GM23338 (cell line): Measurements from ENCODE around the gene PDE7B. TPM values are rescaled to one million over a fixed set of nuclear protein-coding genes. Genes with fewer than 3 reads are reported as not detected.

Experiments used
- ATAC-seq: fragments of 200-7000 bp; cut with Tn5 transposase; 3 replicates; pipeline ENCODE4 v1.9.1; 2020
- DNase-seq: peaks from one replicate; pipeline ENCODE4 v3.0.0-alpha.2; 2015; ENCODE audit warnings: low spot score
- H2AFZ ChIP-seq: fragments of 200-600 bp; sonication (generic); 2 replicates; pipeline ENCODE4 v1.8.0; 2016; ENCODE audit warnings: antibody characterized with exemption, mild to moderate bottlenecking, moderate library complexity
- H3F3A ChIP-seq: fragments of 200-600 bp; sonication (generic); replicated peaks from 2 replicates; pipeline ENCODE4 v1.8.0; 2017; ENCODE audit warnings: antibody characterized with exemption, mixed run types, low read depth
- H3K27ac ChIP-seq: fragments of 200-600 bp; sonication (generic); 2 replicates; pipeline ENCODE4 v1.6.1; 2016; ENCODE audit warnings: low read depth
- H3K27me3 ChIP-seq: fragments of 200-600 bp; sonication (generic); 2 replicates; pipeline ENCODE4 v1.8.0; 2016; ENCODE audit warnings: mild to moderate bottlenecking, mixed run types, moderate library complexity; ENCODE audit not compliant: insufficient read depth
- H3K36me3 ChIP-seq: fragments of 200-600 bp; sonication (generic); 2 replicates; pipeline ENCODE4 v1.8.0; 2016; ENCODE audit warnings: mild to moderate bottlenecking; ENCODE audit not compliant: insufficient read depth
- H3K4me1 ChIP-seq: fragments of 200-600 bp; sonication (generic); 2 replicates; pipeline ENCODE4 v1.8.0; 2016; ENCODE audit warnings: mild to moderate bottlenecking, moderate library complexity; ENCODE audit not compliant: insufficient read depth
- H3K4me2 ChIP-seq: fragments of 200-600 bp; sonication (generic); 2 replicates; pipeline ENCODE4 v1.7.1; 2017; ENCODE audit warnings: mixed run types
- H3K4me3 ChIP-seq: fragments of 200-600 bp; sonication (generic); 2 replicates; pipeline ENCODE4 v1.6.1; 2016; ENCODE audit warnings: mixed run types
- H3K79me2 ChIP-seq: fragments of 200-600 bp; sonication (generic); replicated peaks from 2 replicates; pipeline ENCODE4 v1.8.0; 2017; ENCODE audit warnings: mild to moderate bottlenecking; ENCODE audit not compliant: insufficient read depth
- H3K9me2 ChIP-seq: fragments of 200-600 bp; sonication (generic); 2 replicates; pipeline ENCODE4 v1.8.0; 2017; ENCODE audit not compliant: insufficient read depth
- H4K20me1 ChIP-seq: fragments of 200-600 bp; sonication (generic); replicated peaks from 2 replicates; pipeline ENCODE4 v1.8.0; 2017; ENCODE audit warnings: mild to moderate bottlenecking; ENCODE audit not compliant: insufficient read depth
- H3K27ac Mint-ChIP-seq: 2 replicates; pipeline ENCODE4 v1.8.0; 2020; ENCODE audit warnings: inconsistent platforms, mild to moderate bottlenecking, moderate library complexity, mixed read lengths
- H3K27me3 Mint-ChIP-seq: 3 replicates; pipeline ENCODE4 v1.8.0; 2022; ENCODE audit warnings: low read depth, mild to moderate bottlenecking, moderate library complexity, mixed read lengths, inconsistent platforms; ENCODE audit not compliant: insufficient read depth, poor library complexity
- H3K36me3 Mint-ChIP-seq: 3 replicates; pipeline ENCODE4 v1.8.0; 2021; ENCODE audit warnings: low read depth, mild to moderate bottlenecking, inconsistent platforms, moderate library complexity, mixed read lengths
- H3K4me1 Mint-ChIP-seq: 3 replicates; pipeline ENCODE4 v1.8.0; 2020; ENCODE audit warnings: mild to moderate bottlenecking, inconsistent platforms, mixed read lengths
- H3K4me3 Mint-ChIP-seq: 3 replicates; pipeline ENCODE4 v1.8.0; 2021; ENCODE audit warnings: moderate library complexity, mild to moderate bottlenecking, inconsistent platforms, mixed read lengths
- H3K9me3 Mint-ChIP-seq: 3 replicates; pipeline ENCODE4 v1.8.0; 2020; ENCODE audit warnings: moderate library complexity, mild to moderate bottlenecking, inconsistent platforms, mixed read lengths
- POLR2AphosphoS5 ChIP-seq: IDR thresholded peaks from 2 replicates; pipeline ENCODE4 v1.6.1; 2016; ENCODE audit warnings: antibody characterized with exemption, low read depth
- polyA plus RNA-seq: library from polyadenylated mRNA; unstranded; fragments of >200 nt; fragmentation: Nextera tagmentation; extraction: Ambion mirVana; gene quantifications from 2 replicates; pipeline ENCODE4 v1.2.1, GENCODE V29; 2016
- total RNA-seq: library from RNA; depleted of rRNA; stranded (reverse); fragments of >200 nt; shearing (Covaris generic); gene quantifications from 2 replicates; pipeline ENCODE4 v1.2.3, GENCODE V29; 2014
- TF ChIP-seq, protein P1 (sequence below), 2 experiments: fragments of 200-600 bp in 1 of 2; sonication (generic) in 1 of 2; conservative IDR thresholded peaks; 2 replicates each; pipeline versions ENCODE4 v1.5.1 to v1.6.1; 2016 to 2017; ENCODE audit warnings: antibody characterized with exemption in 2 of 2, low read depth in 2 of 2, mild to moderate bottlenecking in 2 of 2, moderate library complexity in 1 of 2
- TF ChIP-seq, protein P2 (sequence below): fragments of 250-450 bp; sonication (Bioruptor Pico); IDR thresholded peaks from 2 replicates; pipeline ENCODE4 v1.5.0; 2020; ENCODE audit warnings: mild to moderate bottlenecking, moderate library complexity
- TF ChIP-seq, protein P3 (sequence below): IDR thresholded peaks from one replicate; pipeline ENCODE4 v1.6.1; 2018; ENCODE audit warnings: antibody characterized with exemption; ENCODE audit not compliant: unreplicated experiment
- TF ChIP-seq, protein P4 (sequence below): IDR thresholded peaks from 2 replicates; pipeline ENCODE4 v1.6.1; 2016; ENCODE audit warnings: antibody characterized with exemption

PDE7B gene
- total and polyA plus RNA-seq, 2 experiments from 2014 or later, result 0.07 TPM; not detected in 1

DNA sequence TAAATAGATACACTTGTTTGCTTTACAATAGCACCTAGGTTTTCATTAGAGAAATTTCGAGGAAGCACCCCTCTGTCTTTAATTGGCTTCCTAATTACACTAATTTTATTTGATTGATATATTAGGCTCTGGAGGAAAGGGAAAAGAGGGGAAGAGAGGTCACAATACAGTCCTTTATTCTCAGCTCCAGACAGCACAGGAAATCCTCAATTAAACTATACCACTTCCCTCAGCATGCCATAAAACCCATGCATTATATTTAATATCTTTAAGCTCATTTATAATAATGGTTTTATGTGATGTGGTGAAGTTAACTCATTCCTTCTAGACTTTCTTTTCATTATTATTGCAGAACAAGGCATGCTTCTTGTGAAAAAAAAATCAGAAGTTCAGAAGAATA lies 17.7 kb upstream of the PDE7B start:
- Histone ChIP-seq H3K4me2 (no peak overlapping the region), H2AFZ (0 out of 2 replicates have a peak overlapping the region, but pooled peaks have one; percentile 84), H3K36me3 (no peaks in the 10 kb centered on the region), H3K4me3 (no peak overlapping the region), H3K27ac (no peak overlapping the region), H3K4me1 (no peaks in the 10 kb centered on the region), H3K79me2 (no peaks in the 10 kb centered on the region), H3K27me3 (no peaks in the 10 kb centered on the region), H4K20me1 (no peaks in the 10 kb centered on the region; the same call in 1 of the 2 replicates), H3F3A (no peaks in the 10 kb centered on the region), H3K9me2 (0 out of 2 replicates have a peak, but pooled peaks cover 3% of the 10 kb centered on the region)
- Mint-ChIP-seq H3K4me1 (peaks cover 10% of the 10 kb centered on the region; the same call in 2 of the 3 replicates), H3K36me3 (no peaks in the 10 kb centered on the region), H3K4me3 (no peak overlapping the region), H3K9me3 (no peaks in the 10 kb centered on the region; the same call in 2 of the 3 replicates), H3K27me3 (no peaks in the 10 kb centered on the region), H3K27ac (no peak overlapping the region)
- TF ChIP-seq, protein P1, sequence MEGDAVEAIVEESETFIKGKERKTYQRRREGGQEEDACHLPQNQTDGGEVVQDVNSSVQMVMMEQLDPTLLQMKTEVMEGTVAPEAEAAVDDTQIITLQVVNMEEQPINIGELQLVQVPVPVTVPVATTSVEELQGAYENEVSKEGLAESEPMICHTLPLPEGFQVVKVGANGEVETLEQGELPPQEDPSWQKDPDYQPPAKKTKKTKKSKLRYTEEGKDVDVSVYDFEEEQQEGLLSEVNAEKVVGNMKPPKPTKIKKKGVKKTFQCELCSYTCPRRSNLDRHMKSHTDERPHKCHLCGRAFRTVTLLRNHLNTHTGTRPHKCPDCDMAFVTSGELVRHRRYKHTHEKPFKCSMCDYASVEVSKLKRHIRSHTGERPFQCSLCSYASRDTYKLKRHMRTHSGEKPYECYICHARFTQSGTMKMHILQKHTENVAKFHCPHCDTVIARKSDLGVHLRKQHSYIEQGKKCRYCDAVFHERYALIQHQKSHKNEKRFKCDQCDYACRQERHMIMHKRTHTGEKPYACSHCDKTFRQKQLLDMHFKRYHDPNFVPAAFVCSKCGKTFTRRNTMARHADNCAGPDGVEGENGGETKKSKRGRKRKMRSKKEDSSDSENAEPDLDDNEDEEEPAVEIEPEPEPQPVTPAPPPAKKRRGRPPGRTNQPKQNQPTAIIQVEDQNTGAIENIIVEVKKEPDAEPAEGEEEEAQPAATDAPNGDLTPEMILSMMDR (conservative IDR thresholded peaks at IDR 0.05; ENCODE audit: low read depth in 2 of 2), result no peak
- no peak for ATAC-seq
- no peak for DNase-seq

DNA sequence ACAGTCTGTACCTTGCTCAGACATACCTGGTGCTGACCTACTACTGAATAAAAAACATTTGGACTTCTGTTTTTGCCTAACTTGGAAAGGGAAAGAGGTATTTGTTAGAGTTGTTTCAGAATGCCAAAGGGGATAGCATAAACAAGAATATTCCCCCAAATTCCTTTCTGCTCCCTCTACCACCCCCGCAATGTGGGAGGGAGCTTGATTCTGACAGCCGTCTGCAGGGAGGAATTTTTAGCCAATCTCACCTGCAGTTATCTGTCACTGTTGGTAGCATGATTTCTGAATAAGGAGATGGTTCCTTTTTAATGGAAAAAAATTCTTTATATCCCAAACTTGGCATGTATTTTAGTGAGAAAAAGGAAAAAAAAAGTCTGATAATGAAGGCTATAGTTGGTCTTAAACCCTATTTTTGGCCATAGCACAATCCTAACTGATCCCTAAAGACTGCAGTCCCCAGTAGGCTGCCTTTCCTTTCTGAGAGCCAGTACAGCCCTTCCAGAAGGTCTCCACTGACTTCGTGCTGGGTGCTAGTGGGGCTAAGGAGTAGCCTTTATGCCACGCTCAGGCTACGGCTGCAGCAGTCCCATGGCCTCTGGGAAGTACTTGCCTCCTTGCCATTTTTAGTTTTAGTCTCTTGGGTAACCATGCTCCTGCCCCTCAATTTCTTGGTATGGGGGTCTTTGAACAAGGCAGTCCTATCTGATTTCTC lies 13.6 kb upstream of the PDE7B start:
- Histone ChIP-seq H3K27me3 (no peaks in the 10 kb centered on the region), H3K36me3 (no peaks in the 10 kb centered on the region), H2AFZ (0 out of 2 replicates have a peak overlapping the region, but pooled peaks have one; percentile 18), H3K79me2 (no peaks in the 10 kb centered on the region), H3K9me2 (no peaks in the 10 kb centered on the region), H3K4me3 (no peak overlapping the region), H3K27ac (no peak overlapping the region), H3K4me1 (0 out of 2 replicates have a peak, but pooled peaks cover 7% of the 10 kb centered on the region), H3K4me2 (no peak overlapping the region), H3F3A (no peaks in the 10 kb centered on the region), H4K20me1 (no peaks in the 10 kb centered on the region)
- Mint-ChIP-seq H3K27ac (no peak overlapping the region), H3K4me1 (peaks cover 16% of the 10 kb centered on the region; the same call in 2 of the 3 replicates), H3K4me3 (no peak overlapping the region), H3K27me3 (no peaks in the 10 kb centered on the region), H3K9me3 (no peaks in the 10 kb centered on the region; the same call in 2 of the 3 replicates), H3K36me3 (no peaks in the 10 kb centered on the region)
- ATAC-seq (peak; percentile 78), DNase-seq (no peak)
- TF ChIP-seq POLR2AphosphoS5, result no peak
- TF ChIP-seq, protein P2, sequence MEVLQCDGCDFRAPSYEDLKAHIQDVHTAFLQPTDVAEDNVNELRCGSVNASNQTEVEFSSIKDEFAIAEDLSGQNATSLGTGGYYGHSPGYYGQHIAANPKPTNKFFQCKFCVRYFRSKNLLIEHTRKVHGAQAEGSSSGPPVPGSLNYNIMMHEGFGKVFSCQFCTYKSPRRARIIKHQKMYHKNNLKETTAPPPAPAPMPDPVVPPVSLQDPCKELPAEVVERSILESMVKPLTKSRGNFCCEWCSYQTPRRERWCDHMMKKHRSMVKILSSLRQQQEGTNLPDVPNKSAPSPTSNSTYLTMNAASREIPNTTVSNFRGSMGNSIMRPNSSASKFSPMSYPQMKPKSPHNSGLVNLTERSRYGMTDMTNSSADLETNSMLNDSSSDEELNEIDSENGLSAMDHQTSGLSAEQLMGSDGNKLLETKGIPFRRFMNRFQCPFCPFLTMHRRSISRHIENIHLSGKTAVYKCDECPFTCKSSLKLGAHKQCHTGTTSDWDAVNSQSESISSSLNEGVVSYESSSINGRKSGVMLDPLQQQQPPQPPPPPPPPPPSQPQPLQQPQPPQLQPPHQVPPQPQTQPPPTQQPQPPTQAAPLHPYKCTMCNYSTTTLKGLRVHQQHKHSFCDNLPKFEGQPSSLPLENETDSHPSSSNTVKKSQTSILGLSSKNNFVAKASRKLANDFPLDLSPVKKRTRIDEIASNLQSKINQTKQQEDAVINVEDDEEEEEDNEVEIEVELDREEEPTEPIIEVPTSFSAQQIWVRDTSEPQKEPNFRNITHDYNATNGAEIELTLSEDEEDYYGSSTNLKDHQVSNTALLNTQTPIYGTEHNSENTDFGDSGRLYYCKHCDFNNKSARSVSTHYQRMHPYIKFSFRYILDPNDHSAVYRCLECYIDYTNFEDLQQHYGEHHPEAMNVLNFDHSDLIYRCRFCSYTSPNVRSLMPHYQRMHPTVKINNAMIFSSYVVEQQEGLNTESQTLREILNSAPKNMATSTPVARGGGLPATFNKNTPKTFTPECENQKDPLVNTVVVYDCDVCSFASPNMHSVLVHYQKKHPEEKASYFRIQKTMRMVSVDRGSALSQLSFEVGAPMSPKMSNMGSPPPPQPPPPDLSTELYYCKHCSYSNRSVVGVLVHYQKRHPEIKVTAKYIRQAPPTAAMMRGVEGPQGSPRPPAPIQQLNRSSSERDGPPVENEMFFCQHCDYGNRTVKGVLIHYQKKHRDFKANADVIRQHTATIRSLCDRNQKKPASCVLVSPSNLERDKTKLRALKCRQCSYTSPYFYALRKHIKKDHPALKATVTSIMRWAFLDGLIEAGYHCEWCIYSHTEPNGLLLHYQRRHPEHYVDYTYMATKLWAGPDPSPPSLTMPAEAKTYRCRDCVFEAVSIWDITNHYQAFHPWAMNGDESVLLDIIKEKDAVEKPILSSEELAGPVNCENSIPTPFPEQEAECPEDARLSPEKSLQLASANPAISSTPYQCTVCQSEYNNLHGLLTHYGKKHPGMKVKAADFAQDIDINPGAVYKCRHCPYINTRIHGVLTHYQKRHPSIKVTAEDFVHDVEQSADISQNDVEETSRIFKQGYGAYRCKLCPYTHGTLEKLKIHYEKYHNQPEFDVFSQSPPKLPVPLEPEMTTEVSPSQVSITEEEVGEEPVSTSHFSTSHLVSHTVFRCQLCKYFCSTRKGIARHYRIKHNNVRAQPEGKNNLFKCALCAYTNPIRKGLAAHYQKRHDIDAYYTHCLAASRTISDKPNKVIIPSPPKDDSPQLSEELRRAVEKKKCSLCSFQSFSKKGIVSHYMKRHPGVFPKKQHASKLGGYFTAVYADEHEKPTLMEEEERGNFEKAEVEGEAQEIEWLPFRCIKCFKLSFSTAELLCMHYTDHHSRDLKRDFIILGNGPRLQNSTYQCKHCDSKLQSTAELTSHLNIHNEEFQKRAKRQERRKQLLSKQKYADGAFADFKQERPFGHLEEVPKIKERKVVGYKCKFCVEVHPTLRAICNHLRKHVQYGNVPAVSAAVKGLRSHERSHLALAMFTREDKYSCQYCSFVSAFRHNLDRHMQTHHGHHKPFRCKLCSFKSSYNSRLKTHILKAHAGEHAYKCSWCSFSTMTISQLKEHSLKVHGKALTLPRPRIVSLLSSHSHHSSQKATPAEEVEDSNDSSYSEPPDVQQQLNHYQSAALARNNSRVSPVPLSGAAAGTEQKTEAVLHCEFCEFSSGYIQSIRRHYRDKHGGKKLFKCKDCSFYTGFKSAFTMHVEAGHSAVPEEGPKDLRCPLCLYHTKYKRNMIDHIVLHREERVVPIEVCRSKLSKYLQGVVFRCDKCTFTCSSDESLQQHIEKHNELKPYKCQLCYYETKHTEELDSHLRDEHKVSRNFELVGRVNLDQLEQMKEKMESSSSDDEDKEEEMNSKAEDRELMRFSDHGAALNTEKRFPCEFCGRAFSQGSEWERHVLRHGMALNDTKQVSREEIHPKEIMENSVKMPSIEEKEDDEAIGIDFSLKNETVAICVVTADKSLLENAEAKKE (CRISPR knock-in tag), result no peak
- TF ChIP-seq, protein P3, sequence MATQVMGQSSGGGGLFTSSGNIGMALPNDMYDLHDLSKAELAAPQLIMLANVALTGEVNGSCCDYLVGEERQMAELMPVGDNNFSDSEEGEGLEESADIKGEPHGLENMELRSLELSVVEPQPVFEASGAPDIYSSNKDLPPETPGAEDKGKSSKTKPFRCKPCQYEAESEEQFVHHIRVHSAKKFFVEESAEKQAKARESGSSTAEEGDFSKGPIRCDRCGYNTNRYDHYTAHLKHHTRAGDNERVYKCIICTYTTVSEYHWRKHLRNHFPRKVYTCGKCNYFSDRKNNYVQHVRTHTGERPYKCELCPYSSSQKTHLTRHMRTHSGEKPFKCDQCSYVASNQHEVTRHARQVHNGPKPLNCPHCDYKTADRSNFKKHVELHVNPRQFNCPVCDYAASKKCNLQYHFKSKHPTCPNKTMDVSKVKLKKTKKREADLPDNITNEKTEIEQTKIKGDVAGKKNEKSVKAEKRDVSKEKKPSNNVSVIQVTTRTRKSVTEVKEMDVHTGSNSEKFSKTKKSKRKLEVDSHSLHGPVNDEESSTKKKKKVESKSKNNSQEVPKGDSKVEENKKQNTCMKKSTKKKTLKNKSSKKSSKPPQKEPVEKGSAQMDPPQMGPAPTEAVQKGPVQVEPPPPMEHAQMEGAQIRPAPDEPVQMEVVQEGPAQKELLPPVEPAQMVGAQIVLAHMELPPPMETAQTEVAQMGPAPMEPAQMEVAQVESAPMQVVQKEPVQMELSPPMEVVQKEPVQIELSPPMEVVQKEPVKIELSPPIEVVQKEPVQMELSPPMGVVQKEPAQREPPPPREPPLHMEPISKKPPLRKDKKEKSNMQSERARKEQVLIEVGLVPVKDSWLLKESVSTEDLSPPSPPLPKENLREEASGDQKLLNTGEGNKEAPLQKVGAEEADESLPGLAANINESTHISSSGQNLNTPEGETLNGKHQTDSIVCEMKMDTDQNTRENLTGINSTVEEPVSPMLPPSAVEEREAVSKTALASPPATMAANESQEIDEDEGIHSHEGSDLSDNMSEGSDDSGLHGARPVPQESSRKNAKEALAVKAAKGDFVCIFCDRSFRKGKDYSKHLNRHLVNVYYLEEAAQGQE, result no peak
- TF ChIP-seq, protein P4, sequence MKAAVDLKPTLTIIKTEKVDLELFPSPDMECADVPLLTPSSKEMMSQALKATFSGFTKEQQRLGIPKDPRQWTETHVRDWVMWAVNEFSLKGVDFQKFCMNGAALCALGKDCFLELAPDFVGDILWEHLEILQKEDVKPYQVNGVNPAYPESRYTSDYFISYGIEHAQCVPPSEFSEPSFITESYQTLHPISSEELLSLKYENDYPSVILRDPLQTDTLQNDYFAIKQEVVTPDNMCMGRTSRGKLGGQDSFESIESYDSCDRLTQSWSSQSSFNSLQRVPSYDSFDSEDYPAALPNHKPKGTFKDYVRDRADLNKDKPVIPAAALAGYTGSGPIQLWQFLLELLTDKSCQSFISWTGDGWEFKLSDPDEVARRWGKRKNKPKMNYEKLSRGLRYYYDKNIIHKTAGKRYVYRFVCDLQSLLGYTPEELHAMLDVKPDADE, result no peak
